IPS-NIHi7 (cell line): ENCODE data around the gene ADAM22.

Experiments
- DNase-seq: peaks from one replicate; pipeline ENCODE4 v3.0.0; 2012; ENCODE audit warnings: mixed read lengths; ENCODE audit errors: extremely low spot score

ADAM22 gene

GRCh38 chr7:87948371-87948770 lies 14.3 kb downstream of the ADAM22 start:
- no peak for DNase-seq

- DNase-seq, result no peak
Measured at GRCh38 chr7:87959336-87959735, 25.3 kb downstream of the ADAM22 start.

- no peak for DNase-seq
Measured at GRCh38 chr7:87960239-87960638, 26.2 kb downstream of the ADAM22 start.

GRCh38 chr7:87961754-87962153 lies 27.7 kb downstream of the ADAM22 start:
- no peak for DNase-seq

GRCh38 chr7:87966271-87966670 lies 32.2 kb downstream of the ADAM22 start:
- DNase-seq, result no peak

- no peak for DNase-seq
Measured at GRCh38 chr7:87968021-87968420, 34.0 kb downstream of the ADAM22 start.

- no peak for DNase-seq
Measured at GRCh38 chr7:87982116-87982515, 48.1 kb downstream of the ADAM22 start.

- DNase-seq, result no peak
Measured at GRCh38 chr7:87984088-87984487, 50.0 kb downstream of the ADAM22 start.

- no peak for DNase-seq
Measured at GRCh38 chr7:87993269-87993668, 59.2 kb downstream of the ADAM22 start.

- no peak for DNase-seq
Measured at GRCh38 chr7:87999261-87999660, 65.2 kb downstream of the ADAM22 start.

GRCh38 chr7:88001744-88002530 lies 67.9 kb downstream of the ADAM22 start:
- no peak for DNase-seq

- DNase-seq, result no peak
Measured at GRCh38 chr7:88002617-88003016, 68.6 kb downstream of the ADAM22 start.

GRCh38 chr7:88003581-88003980 lies 69.5 kb downstream of the ADAM22 start:
- no peak for DNase-seq

- no peak for DNase-seq
Measured at GRCh38 chr7:88005191-88005590, 71.1 kb downstream of the ADAM22 start.

GRCh38 chr7:88009651-88010050 lies 75.6 kb downstream of the ADAM22 start:
- DNase-seq, result no peak

- DNase-seq, result no peak
Measured at GRCh38 chr7:88012086-88012485, 78.0 kb downstream of the ADAM22 start.

GRCh38 chr7:88013981-88014380 lies 79.9 kb downstream of the ADAM22 start:
- DNase-seq, result no peak

- no peak for DNase-seq
Measured at GRCh38 chr7:88014581-88014980, 80.5 kb downstream of the ADAM22 start.

GRCh38 chr7:88015309-88015708 lies 81.3 kb downstream of the ADAM22 start:
- DNase-seq, result no peak

GRCh38 chr7:88018501-88018900 lies 84.5 kb downstream of the ADAM22 start:
- DNase-seq, result no peak

GRCh38 chr7:88020953-88021665 lies 87.1 kb downstream of the ADAM22 start:
- DNase-seq, result no peak

- no peak for DNase-seq
Measured at GRCh38 chr7:88027724-88028123, 93.7 kb downstream of the ADAM22 start.

- no peak for DNase-seq
Measured at GRCh38 chr7:88034083-88034695, 100.1 kb downstream of the ADAM22 start.
